HG03039 (cell line): ENCODE results near the gene RPF1.
"Not testable (repeated sequence)": the region's sequence is repeated elsewhere in the genome, so short reads cannot be mapped to it uniquely, and the experiment has no call there.

Experiments
- ATAC-seq: cut with Tn5 transposase; IDR thresholded peaks from one replicate; pipeline ENCODE4 v1.9.1; 2021; ENCODE audit warnings: mild to moderate bottlenecking, moderate library complexity; ENCODE audit not compliant: unreplicated experiment

Gene RPF1

GRCh38 chr1:84478876-84479868 is at the start of gene RPF1:
Gene RPF1, plus strand, starts transcription at chr1:84479266. Its CDS starts 16 bp downstream, at chr1:84479282.
- peak; percentile 94 for ATAC-seq

- ATAC-seq: no peak
Measured at GRCh38 chr1:84430546-84430945, 48.5 kb upstream of the RPF1 start.

GRCh38 chr1:84433258-84434080 is 45.6 kb upstream of the RPF1 start:
- ATAC-seq: no peak

- no peak for ATAC-seq
Measured at GRCh38 chr1:84434081-84434769, 44.8 kb upstream of the RPF1 start.

GRCh38 chr1:84434801-84435549 is 44.1 kb upstream of the RPF1 start:
- ATAC-seq: no peak

GRCh38 chr1:84436876-84437655 is 42.0 kb upstream of the RPF1 start:
- ATAC-seq: no peak

GRCh38 chr1:84442256-84442655 is 36.8 kb upstream of the RPF1 start:
- ATAC-seq: peak; percentile 96

GRCh38 chr1:84442747-84443646 is 36.1 kb upstream of the RPF1 start:
- ATAC-seq: not testable (repeated sequence)

- not testable (repeated sequence) for ATAC-seq
Measured at GRCh38 chr1:84448704-84449103, 30.4 kb upstream of the RPF1 start.

GRCh38 chr1:84450910-84451309 is 28.2 kb upstream of the RPF1 start:
- ATAC-seq: no peak

GRCh38 chr1:84452436-84452835 is 26.6 kb upstream of the RPF1 start:
- no peak for ATAC-seq

- ATAC-seq: no peak
Measured at GRCh38 chr1:84462118-84462517, 16.9 kb upstream of the RPF1 start.

GRCh38 chr1:84467298-84467697 is 11.8 kb upstream of the RPF1 start:
- no peak for ATAC-seq

GRCh38 chr1:84476225-84476624 is 2.8 kb upstream of the RPF1 start:
- ATAC-seq: no peak

GRCh38 chr1:84479998-84480397 is 932 bp downstream of the RPF1 start:
- peak; percentile 1 for ATAC-seq

- peak; percentile 37 for ATAC-seq
Measured at GRCh38 chr1:84480650-84481049, 1.6 kb downstream of the RPF1 start.

GRCh38 chr1:84481317-84481716 is 2.3 kb downstream of the RPF1 start:
- no peak for ATAC-seq

GRCh38 chr1:84488107-84488506 is 9.0 kb downstream of the RPF1 start:
- ATAC-seq: no peak

- no peak for ATAC-seq
Measured at GRCh38 chr1:84489766-84490165, 10.7 kb downstream of the RPF1 start.
